GM12891 (cell line): ENCODE data around the gene STXBP2.

ENCODE experiments used
- PAX5 ChIP-seq: IDR thresholded peaks from 2 replicates; pipeline ENCODE4 v1.6.1; 2011; ENCODE audit warnings: low read length, moderate library complexity, mild to moderate bottlenecking; ENCODE audit not compliant: insufficient read depth, severe bottlenecking
- POLR2A ChIP-seq: IDR thresholded peaks from 2 replicates; pipeline ENCODE4 v1.6.1; 2011; ENCODE audit warnings: low read depth, low read length, control low read depth
- POLR2AphosphoS5 ChIP-seq: IDR thresholded peaks from 2 replicates; pipeline ENCODE4 v1.6.1; 2011; ENCODE audit warnings: low read depth, low read length, control low read depth
- POU2F2 ChIP-seq: IDR thresholded peaks from 2 replicates; pipeline ENCODE4 v1.6.1; 2011; ENCODE audit warnings: low read depth, mild to moderate bottlenecking, control low read depth, low read length, moderate library complexity
- SPI1 ChIP-seq: IDR thresholded peaks from 2 replicates; pipeline ENCODE4 v1.6.1; 2011; ENCODE audit warnings: low read depth, low read length, control low read depth
- TAF1 ChIP-seq: IDR thresholded peaks from 2 replicates; pipeline ENCODE4 v1.6.1; 2011; ENCODE audit warnings: low read depth, low read length, control low read depth

DNA sequence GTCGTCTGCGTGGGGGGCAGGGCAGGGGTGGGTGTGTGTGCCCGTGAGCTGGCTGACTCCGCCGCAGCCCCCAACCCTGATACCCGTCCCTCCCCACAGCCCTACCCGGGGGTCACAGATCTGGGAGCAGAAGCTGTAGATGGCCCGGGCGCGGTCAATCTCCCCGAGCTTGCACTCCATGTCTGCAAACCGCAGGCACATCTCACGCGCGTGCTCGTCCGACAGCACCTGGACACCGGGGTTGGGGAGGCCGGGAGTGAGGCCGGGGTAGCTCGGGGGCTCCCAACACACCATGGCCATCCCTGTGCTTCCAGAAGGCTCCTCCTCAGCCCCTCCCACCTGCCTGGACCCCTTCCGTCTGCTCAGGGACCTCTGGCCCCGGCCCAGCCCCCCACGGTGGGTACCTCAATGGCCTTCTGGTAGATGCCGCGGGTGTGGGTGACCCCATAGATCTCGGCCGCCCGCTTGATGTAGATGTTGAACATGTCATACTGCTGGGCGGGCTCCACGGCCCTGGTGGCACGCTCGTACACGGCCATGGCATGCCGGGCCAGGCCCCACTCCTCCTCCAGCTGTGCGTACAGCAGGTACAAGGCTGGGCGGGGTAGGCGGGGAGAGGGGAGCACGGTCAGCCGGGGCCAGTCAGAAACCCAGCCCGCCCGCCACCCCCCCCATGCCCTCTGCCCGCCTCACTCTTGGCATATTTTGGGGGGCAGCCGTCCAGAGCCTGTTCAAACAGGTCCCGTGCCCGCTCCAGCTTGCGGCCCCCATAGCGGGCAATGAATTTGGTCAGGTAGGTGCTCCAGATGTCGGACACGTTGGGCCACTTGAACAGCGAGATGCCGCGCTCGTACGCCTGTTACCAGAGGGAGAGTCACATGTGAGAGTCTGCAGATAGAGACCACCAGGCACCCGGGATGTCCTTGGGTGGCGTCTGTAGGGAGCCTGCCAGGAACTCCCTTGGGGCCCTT is 16.2 kb upstream of the STXBP2 start:
- TF ChIP-seq POLR2A (no peak), TAF1 (no peak), POLR2AphosphoS5 (no peak), POU2F2 (no peak), SPI1 (no peak), PAX5 (no peak)
